Parathyroid adenoma (tissue), 2 donors: ENCODE results near the gene RNF4.
A peak's percentile ranks its signal among the peaks of the same experiment; 100 is the strongest.

Experiments used
- H2AFZ ChIP-seq: fragments of 300-600 bp; sonication (generic); one replicate; pipeline ENCODE4 v1.7.0; 2017; ENCODE audit warnings: antibody characterized with exemption, mild to moderate bottlenecking
- H3K27ac ChIP-seq: fragments of 300-600 bp; sonication (generic); one replicate; pipeline ENCODE4 v1.7.0; 2017
- H3K27me3 ChIP-seq: fragments of 300-600 bp; sonication (generic); one replicate; pipeline ENCODE4 v1.7.0; 2017; ENCODE audit warnings: low read length; ENCODE audit not compliant: control insufficient read depth, insufficient read depth
- H3K36me3 ChIP-seq: fragments of 300-600 bp; sonication (generic); one replicate; pipeline ENCODE4 v1.7.0; 2017; ENCODE audit warnings: low read length; ENCODE audit not compliant: control insufficient read depth, insufficient read depth
- H3K4me1 ChIP-seq: fragments of 300-600 bp; sonication (generic); one replicate; pipeline ENCODE4 v1.7.0; 2017; ENCODE audit warnings: control low read depth
- H3K4me2 ChIP-seq: fragments of 300-600 bp; sonication (generic); one replicate; pipeline ENCODE4 v1.7.0; 2017; ENCODE audit warnings: low read length
- H3K4me3 ChIP-seq: fragments of 300-600 bp; sonication (generic); one replicate; pipeline ENCODE4 v1.7.0; 2017; ENCODE audit warnings: low read depth, low read length
- H3K79me2 ChIP-seq: fragments of 300-600 bp; sonication (generic); one replicate; pipeline ENCODE4 v1.7.0; 2017; ENCODE audit warnings: control low read depth
- H3K9ac ChIP-seq: fragments of 300-600 bp; sonication (generic); one replicate; pipeline ENCODE4 v1.7.0; 2017; ENCODE audit warnings: mild to moderate bottlenecking
- H3K9me3 ChIP-seq: fragments of 300-600 bp; sonication (generic); one replicate; pipeline ENCODE4 v1.7.0; 2017; ENCODE audit warnings: low read length; ENCODE audit not compliant: control insufficient read depth
- TF ChIP-seq, protein P1 (sequence below): fragments of 300-600 bp; sonication (generic); IDR thresholded peaks from one replicate; pipeline ENCODE4 v1.7.0; 2017; ENCODE audit warnings: antibody characterized with exemption, mild to moderate bottlenecking
- donor health status: primary hyperparathyroidism.

RNF4 gene

DNA sequence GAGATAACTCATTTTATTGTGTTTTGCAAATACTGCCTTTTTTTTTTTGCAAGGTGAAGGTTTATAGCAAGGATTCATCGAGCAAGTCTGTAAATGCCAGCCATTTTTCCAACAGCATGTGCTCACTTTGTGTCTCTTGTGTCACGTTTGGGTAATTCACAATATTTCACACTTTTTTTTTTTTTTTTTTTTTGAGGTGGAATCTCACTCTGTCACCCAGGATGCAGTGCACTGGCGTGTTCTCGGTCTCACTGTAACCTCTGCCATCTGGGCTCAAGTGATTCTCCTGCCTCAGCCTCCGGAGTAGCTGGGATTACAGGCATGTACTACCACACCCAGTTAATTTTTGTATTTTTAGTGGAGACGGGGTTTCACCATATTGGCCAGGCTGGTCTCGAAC, 1.9 kb downstream of the RNF4 start:
- no peaks in the 10 kb centered on the region for H3K27me3 ChIP-seq
- no peak overlapping the region for H3K27ac ChIP-seq
- H3K36me3 ChIP-seq: no peaks in the 10 kb centered on the region
- H3K79me2 ChIP-seq: peaks cover 41% of the 10 kb centered on the region
- TF ChIP-seq, protein P1, sequence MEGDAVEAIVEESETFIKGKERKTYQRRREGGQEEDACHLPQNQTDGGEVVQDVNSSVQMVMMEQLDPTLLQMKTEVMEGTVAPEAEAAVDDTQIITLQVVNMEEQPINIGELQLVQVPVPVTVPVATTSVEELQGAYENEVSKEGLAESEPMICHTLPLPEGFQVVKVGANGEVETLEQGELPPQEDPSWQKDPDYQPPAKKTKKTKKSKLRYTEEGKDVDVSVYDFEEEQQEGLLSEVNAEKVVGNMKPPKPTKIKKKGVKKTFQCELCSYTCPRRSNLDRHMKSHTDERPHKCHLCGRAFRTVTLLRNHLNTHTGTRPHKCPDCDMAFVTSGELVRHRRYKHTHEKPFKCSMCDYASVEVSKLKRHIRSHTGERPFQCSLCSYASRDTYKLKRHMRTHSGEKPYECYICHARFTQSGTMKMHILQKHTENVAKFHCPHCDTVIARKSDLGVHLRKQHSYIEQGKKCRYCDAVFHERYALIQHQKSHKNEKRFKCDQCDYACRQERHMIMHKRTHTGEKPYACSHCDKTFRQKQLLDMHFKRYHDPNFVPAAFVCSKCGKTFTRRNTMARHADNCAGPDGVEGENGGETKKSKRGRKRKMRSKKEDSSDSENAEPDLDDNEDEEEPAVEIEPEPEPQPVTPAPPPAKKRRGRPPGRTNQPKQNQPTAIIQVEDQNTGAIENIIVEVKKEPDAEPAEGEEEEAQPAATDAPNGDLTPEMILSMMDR: no peak
- H2AFZ ChIP-seq: no peak overlapping the region
- no peak overlapping the region for H3K9ac ChIP-seq
- no peak overlapping the region for H3K4me3 ChIP-seq
- no peak overlapping the region for H3K4me2 ChIP-seq
- no peaks in the 10 kb centered on the region for H3K9me3 ChIP-seq
- peaks cover 6% of the 10 kb centered on the region for H3K4me1 ChIP-seq

DNA sequence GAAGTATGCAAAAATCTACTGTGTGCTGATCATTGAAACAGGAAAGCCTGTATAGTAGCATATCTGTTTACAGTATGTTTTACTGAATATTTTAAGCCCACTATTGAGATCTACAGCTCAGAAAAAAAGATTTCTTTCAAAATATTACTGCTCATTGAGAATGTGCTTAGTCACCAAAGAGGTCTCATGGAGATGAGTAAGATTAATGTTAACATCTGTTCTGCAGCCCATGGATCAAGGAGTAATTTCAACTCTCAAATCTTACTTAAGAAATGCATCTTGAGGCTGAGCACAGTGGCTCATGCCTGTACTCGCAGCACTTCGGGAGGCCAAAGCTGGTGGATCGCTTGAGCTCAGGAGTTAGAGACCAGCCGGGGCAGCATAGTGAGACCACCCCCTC, 3.3 kb downstream of the RNF4 start:
- TF ChIP-seq, protein P1: no peak
- Histone ChIP-seq H3K36me3 (no peaks in the 10 kb centered on the region), H2AFZ (no peak overlapping the region), H3K27ac (no peak overlapping the region), H3K9me3 (no peaks in the 10 kb centered on the region), H3K9ac (no peak overlapping the region), H3K4me2 (no peak overlapping the region), H3K4me1 (peaks cover 6% of the 10 kb centered on the region), H3K27me3 (no peaks in the 10 kb centered on the region), H3K79me2 (peaks cover 53% of the 10 kb centered on the region), H3K4me3 (no peak overlapping the region)

DNA sequence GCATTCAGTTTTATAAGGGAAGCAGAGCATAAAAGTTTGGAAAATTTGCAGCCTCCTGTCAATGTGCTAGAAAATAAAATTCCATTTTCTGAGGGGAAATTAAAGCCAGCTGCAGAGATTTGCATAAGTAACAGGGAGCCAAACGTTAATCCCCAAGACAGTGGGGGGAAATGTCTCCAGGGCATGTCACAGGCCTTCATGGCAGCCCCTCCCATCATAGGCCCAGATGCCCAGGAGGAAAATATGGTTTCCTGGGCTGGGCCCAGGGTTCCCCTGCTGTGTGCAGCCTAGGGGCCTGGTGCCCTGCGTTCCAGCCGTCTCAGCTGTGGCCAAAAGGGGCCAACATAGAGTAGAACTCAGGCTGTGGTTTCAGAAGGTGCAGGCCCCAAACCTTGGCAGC, 9.3 kb downstream of the RNF4 start:
- H2AFZ ChIP-seq: no peak overlapping the region
- H3K9ac ChIP-seq: no peak overlapping the region
- no peaks in the 10 kb centered on the region for H3K27me3 ChIP-seq
- TF ChIP-seq, protein P1: no peak
- no peak overlapping the region for H3K4me2 ChIP-seq
- H3K9me3 ChIP-seq: no peaks in the 10 kb centered on the region
- no peaks in the 10 kb centered on the region for H3K36me3 ChIP-seq
- H3K79me2 ChIP-seq: peaks cover 83% of the 10 kb centered on the region
- H3K27ac ChIP-seq: no peak overlapping the region
- H3K4me3 ChIP-seq: no peak overlapping the region
- peaks cover 4% of the 10 kb centered on the region for H3K4me1 ChIP-seq

DNA sequence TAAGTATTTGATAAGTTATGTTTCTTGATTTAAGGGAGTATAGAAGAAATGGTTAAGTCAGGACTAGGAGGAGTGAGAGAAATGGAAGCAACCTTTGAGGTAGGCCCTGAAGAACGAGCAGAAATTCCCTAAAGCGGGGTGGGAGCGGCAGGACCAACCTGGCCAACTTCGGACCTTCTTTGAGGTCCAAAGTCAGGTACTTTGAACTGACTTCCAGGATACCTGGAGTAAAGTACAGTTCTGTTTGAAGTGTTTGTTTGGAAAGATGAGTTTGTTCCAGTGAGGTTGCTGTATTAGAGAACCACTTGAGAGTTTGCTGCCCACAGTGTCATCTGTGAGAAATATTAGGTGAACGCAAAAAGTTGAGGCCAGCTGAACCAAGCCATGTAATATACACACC, 11.7 kb downstream of the RNF4 start:
- no peak overlapping the region for H3K4me2 ChIP-seq
- H2AFZ ChIP-seq: no peak overlapping the region
- no peaks in the 10 kb centered on the region for H3K9me3 ChIP-seq
- peaks cover 4% of the 10 kb centered on the region for H3K4me1 ChIP-seq
- H3K27me3 ChIP-seq: no peaks in the 10 kb centered on the region
- H3K9ac ChIP-seq: no peak overlapping the region
- no peaks in the 10 kb centered on the region for H3K36me3 ChIP-seq
- peaks cover 79% of the 10 kb centered on the region for H3K79me2 ChIP-seq
- TF ChIP-seq, protein P1: no peak
- no peak overlapping the region for H3K27ac ChIP-seq
- H3K4me3 ChIP-seq: no peak overlapping the region

DNA sequence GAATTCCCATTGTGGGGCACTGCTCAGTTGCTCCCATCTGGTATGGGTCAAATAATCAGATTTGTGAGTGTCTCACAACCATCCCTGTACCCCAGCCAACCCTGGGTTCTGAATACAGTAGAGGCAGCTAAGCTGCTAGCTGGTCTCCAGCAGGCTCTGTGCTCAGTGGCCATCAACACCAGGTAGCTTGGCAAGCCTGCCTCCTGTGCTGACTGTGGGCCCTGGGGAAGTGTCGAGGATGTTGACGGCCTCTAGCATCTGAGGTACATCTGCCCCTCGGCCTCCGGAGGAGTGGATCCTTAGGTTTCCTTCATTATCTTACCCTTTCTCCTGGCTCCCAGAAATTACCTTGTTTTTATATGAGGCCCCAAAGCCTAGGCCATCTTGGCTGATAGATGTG, 13.3 kb downstream of the RNF4 start:
- no peak overlapping the region for H3K9ac ChIP-seq
- no peak overlapping the region for H2AFZ ChIP-seq
- H3K4me1 ChIP-seq: peaks cover 9% of the 10 kb centered on the region
- H3K4me2 ChIP-seq: no peak overlapping the region
- peak overlapping the region; percentile 61 for H3K27ac ChIP-seq
- no peak overlapping the region for H3K4me3 ChIP-seq
- no peaks in the 10 kb centered on the region for H3K27me3 ChIP-seq
- H3K79me2 ChIP-seq: peaks cover 70% of the 10 kb centered on the region
- TF ChIP-seq, protein P1: no peak
- H3K36me3 ChIP-seq: no peaks in the 10 kb centered on the region
- H3K9me3 ChIP-seq: no peaks in the 10 kb centered on the region
